Left lung (tissue), 10 donors: ENCODE data around the gene ACACA. TPM values are rescaled to one million over a fixed set of nuclear protein-coding genes. Genes with fewer than 3 reads are reported as not detected.

Source experiments
- ATAC-seq: fragments of 200-7000 bp; cut with Tn5 transposase; one replicate; pipeline ENCODE4 v1.9.1; 2020; ENCODE audit warnings: moderate library complexity
- DNase-seq, 4 donors: peaks; one replicate each; pipeline ENCODE4 v3.0.0-alpha.2; 2013 to 2020
- H3K27ac ChIP-seq, 2 donors: fragments of 200-600 bp; sonication (generic) in 1 of 2; one replicate each; pipeline versions ENCODE4 v1.5.0 to v1.8.0; 2020 to 2021
- H3K27me3 ChIP-seq, 2 donors: fragments of 200-600 bp; sonication (generic) in 1 of 2; one replicate each; pipeline versions ENCODE4 v1.5.0 to v1.8.0; 2020 to 2021
- H3K36me3 ChIP-seq, 2 donors: fragments of 200-600 bp; sonication (generic) in 1 of 2; one replicate each; pipeline versions ENCODE4 v1.5.0 to v1.8.0; 2020 to 2021
- H3K4me1 ChIP-seq, 2 donors: fragments of 200-600 bp; one replicate each; pipeline ENCODE4 v1.8.0; 2021
- H3K4me3 ChIP-seq, 2 donors: fragments of 200-600 bp; sonication (generic) in 1 of 2; one replicate each; pipeline versions ENCODE4 v1.5.0 to v1.8.0; 2020 to 2021; ENCODE audit warnings: mild to moderate bottlenecking in 1 of 2
- H3K9me3 ChIP-seq, 2 donors: fragments of 200-600 bp; sonication (generic) in 1 of 2; one replicate each; pipeline versions ENCODE4 v1.5.0 to v1.8.0; 2020 to 2021
- intact Hi-C, 2 donors: fragments of 100-400 bp; cut with DNase I; formaldehyde crosslinking; loops; one replicate each; pipeline versions ENCODE4 v1.11.2 to v1.14.2; 2022
- polyA plus RNA-seq, 6 donors: library from polyadenylated mRNA; unstranded; fragments of 120-200 nt; gene quantifications; one replicate each; pipeline ENCODE4 v1.2.1, GENCODE V29; 2013; ENCODE audit not compliant: insufficient read length in 6 of 6
- total RNA-seq, 2 donors: library from RNA; stranded (reverse); fragmentation: NEBNext Ultra II Directional; extraction: Animal tissue kit (Norgen Biotek cat#: 25700); gene quantifications; one replicate each; pipeline ENCODE4 v1.2.1, GENCODE V29; 2021
- TF ChIP-seq, protein P1 (sequence below), 2 donors: fragments of 200-600 bp; sonication (generic) in 1 of 2; IDR thresholded peaks; one replicate each; pipeline versions ENCODE4 v1.5.0 to v1.8.0; 2021; ENCODE audit warnings: antibody characterized with exemption in 2 of 2
- donor health status: DM: no; HTN: yes; CAD: no.
- donor health status: DM: no; HTN: no; CAD: no.

ACACA gene
- total and polyA plus RNA-seq, 8 donors = 43.6 to 128 (median 53.3) TPM

DNA sequence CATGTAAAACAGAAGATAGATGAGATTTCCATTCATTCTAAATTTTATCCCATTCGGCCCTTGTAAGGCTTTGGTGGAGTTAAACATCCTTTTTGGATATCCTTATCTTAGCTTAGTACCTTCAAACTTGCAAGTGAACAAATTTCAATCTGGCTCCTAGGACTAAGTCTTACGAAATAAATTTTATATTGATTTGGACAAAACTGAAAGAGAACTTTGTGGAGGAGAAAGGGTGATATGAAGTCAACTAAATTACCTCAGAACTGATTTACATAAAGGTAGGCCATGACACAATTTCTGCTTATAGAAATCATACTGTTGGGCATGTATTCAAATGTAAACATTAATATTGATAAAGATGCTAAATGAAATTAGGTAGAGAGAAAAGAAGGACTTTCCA is 206.1 kb downstream of the ACACA start:
- ATAC-seq (no peak), DNase-seq (no peak)
- H3K4me3 ChIP-seq = no peak overlapping the region
- intact Hi-C loops = no loop called here
- H3K27me3 ChIP-seq = no peaks in the 10 kb centered on the region
- no peak overlapping the region for H3K27ac ChIP-seq
- H3K4me1 ChIP-seq = no peaks in the 10 kb centered on the region
- no peaks in the 10 kb centered on the region for H3K9me3 ChIP-seq
- TF ChIP-seq, protein P1, sequence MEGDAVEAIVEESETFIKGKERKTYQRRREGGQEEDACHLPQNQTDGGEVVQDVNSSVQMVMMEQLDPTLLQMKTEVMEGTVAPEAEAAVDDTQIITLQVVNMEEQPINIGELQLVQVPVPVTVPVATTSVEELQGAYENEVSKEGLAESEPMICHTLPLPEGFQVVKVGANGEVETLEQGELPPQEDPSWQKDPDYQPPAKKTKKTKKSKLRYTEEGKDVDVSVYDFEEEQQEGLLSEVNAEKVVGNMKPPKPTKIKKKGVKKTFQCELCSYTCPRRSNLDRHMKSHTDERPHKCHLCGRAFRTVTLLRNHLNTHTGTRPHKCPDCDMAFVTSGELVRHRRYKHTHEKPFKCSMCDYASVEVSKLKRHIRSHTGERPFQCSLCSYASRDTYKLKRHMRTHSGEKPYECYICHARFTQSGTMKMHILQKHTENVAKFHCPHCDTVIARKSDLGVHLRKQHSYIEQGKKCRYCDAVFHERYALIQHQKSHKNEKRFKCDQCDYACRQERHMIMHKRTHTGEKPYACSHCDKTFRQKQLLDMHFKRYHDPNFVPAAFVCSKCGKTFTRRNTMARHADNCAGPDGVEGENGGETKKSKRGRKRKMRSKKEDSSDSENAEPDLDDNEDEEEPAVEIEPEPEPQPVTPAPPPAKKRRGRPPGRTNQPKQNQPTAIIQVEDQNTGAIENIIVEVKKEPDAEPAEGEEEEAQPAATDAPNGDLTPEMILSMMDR (IDR thresholded peaks at IDR 0.05) = no peak
- H3K36me3 ChIP-seq = peaks cover 0 to 25% of the 10 kb centered on the region in 2 donors

- TF ChIP-seq, protein P1 (IDR thresholded peaks at IDR 0.05) = no peak
- DNase-seq (no peak), ATAC-seq (no peak)
- H3K9me3 ChIP-seq = no peaks in the 10 kb centered on the region
- no peak overlapping the region for H3K27ac ChIP-seq
- no peaks in the 10 kb centered on the region for H3K27me3 ChIP-seq
- peaks cover 0 to 9% of the 10 kb centered on the region in 2 donors for H3K36me3 ChIP-seq
- no peak overlapping the region for H3K4me3 ChIP-seq
- H3K4me1 ChIP-seq = no peaks in the 10 kb centered on the region
- intact Hi-C loops = no loop called here
Observed at GRCh38 chr17:37197336-37197735, 209.3 kb downstream of the ACACA start.

GRCh38 chr17:37194208-37194607 is 212.4 kb downstream of the ACACA start:
- intact Hi-C loops = no loop called here
- Histone ChIP-seq H3K4me3 (no peak overlapping the region), H3K4me1 (no peaks in the 10 kb centered on the region), H3K27me3 (no peaks in the 10 kb centered on the region), H3K36me3 (peaks cover 0 to 38% of the 10 kb centered on the region in 2 donors), H3K27ac (no peak overlapping the region), H3K9me3 (no peaks in the 10 kb centered on the region)
- TF ChIP-seq, protein P1 (IDR thresholded peaks at IDR 0.05) = no peak
- DNase-seq = no peak
- no peak for ATAC-seq

- no peaks in the 10 kb centered on the region for H3K4me1 ChIP-seq
- H3K4me3 ChIP-seq = no peak overlapping the region
- ATAC-seq (peak; percentile 65), DNase-seq (no peak)
- H3K36me3 ChIP-seq = peaks cover 0 to 60% of the 10 kb centered on the region in 2 donors
- TF ChIP-seq, protein P1 (IDR thresholded peaks at IDR 0.05) = no peak
- no peaks in the 10 kb centered on the region for H3K9me3 ChIP-seq
- no peaks in the 10 kb centered on the region for H3K27me3 ChIP-seq
- no peak overlapping the region for H3K27ac ChIP-seq
- intact Hi-C loops = no loop called here
Observed at GRCh38 chr17:37191219-37191618, 215.4 kb downstream of the ACACA start.

DNA sequence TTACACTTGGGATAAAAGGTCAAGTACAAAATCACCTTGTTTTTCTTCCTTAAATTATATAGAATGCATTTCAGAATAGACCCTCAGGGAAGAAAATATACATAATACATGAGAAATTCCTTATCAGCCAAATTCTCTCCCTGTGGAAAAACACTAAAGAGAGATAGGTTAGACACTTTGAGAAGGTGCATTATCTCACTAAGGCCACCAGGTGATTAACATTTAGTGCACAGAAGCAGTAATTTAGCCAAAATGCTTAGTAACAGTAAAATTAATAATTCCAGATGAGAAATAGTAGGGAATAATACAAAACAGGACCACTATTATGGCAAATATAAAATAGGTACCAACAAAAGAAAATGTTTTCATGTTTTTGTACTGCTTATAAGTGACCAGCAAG is 216.1 kb downstream of the ACACA start:
- intact Hi-C loops = no loop called here
- Histone ChIP-seq H3K36me3 (peaks cover 0 to 67% of the 10 kb centered on the region in 2 donors), H3K9me3 (no peaks in the 10 kb centered on the region), H3K4me3 (no peak overlapping the region), H3K4me1 (no peaks in the 10 kb centered on the region), H3K27me3 (no peaks in the 10 kb centered on the region), H3K27ac (no peak overlapping the region)
- TF ChIP-seq, protein P1 (IDR thresholded peaks at IDR 0.05) = no peak
- DNase-seq (no peak), ATAC-seq (no peak)
